ENCODE data around the gene ELMOD3.
"Not testable (repeated sequence)": the region's sequence is repeated elsewhere in the genome, so short reads cannot be mapped to it uniquely, and the experiment has no call there.

Gene ELMOD3

DNA sequence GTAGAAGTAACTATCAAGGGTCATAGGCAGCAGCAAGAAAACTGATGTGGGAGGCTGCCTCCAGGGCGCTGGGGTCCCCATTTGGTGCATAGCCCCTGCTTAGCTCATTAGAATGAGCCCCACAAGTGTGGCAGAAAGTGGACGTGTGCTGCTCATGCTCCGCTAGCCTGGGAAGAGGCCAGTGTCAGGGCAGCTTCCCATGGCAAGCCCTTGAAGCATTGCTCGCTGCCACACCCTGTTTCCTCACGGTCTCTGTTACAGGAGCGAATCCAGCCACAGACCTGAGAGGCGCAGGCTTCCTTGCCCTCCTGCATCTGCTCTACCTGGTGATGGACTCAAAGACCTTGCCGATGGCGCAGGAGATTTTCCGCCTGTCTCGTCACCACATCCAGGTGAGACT, 22.5 kb downstream of the ELMOD3 start:
- no peak overlapping the region for H2AFZ ChIP-seq (ENCODE audit: low read length)
- H3K27me3 ChIP-seq (replicated peaks; ENCODE audit: insufficient read depth, low read length), result no peaks in the 10 kb centered on the region
- no peaks in the 10 kb centered on the region for H3K4me1 ChIP-seq (ENCODE audit: low read length)
- no peaks in the 10 kb centered on the region for H3K79me2 ChIP-seq (ENCODE audit: low read length)
- H3K4me3 ChIP-seq (ENCODE audit: low read length), result no peak overlapping the region
- H3K27ac ChIP-seq (ENCODE audit: low read length), result no peak overlapping the region
- no peaks in the 10 kb centered on the region for H3F3A ChIP-seq (ENCODE audit: insufficient read depth, low read length)
- H3K4me2 ChIP-seq (ENCODE audit: low read depth, low read length), result no peak overlapping the region
- no peaks in the 10 kb centered on the region for H3K9me2 ChIP-seq (replicated peaks; ENCODE audit: insufficient read depth, low read length)
- no peak for TF ChIP-seq EZH2 (optimal IDR thresholded peaks at IDR 0.05; ENCODE audit: low read depth, low read length)
- TF ChIP-seq EZH2phosphoT487 (IDR thresholded peaks at IDR 0.05; ENCODE audit: low read length), result no peak
- TF ChIP-seq, protein P1, sequence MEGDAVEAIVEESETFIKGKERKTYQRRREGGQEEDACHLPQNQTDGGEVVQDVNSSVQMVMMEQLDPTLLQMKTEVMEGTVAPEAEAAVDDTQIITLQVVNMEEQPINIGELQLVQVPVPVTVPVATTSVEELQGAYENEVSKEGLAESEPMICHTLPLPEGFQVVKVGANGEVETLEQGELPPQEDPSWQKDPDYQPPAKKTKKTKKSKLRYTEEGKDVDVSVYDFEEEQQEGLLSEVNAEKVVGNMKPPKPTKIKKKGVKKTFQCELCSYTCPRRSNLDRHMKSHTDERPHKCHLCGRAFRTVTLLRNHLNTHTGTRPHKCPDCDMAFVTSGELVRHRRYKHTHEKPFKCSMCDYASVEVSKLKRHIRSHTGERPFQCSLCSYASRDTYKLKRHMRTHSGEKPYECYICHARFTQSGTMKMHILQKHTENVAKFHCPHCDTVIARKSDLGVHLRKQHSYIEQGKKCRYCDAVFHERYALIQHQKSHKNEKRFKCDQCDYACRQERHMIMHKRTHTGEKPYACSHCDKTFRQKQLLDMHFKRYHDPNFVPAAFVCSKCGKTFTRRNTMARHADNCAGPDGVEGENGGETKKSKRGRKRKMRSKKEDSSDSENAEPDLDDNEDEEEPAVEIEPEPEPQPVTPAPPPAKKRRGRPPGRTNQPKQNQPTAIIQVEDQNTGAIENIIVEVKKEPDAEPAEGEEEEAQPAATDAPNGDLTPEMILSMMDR (IDR thresholded peaks at IDR 0.05; ENCODE audit: low read length), result no peak
- no peaks in the 10 kb centered on the region for H3K36me3 ChIP-seq (replicated peaks; ENCODE audit: insufficient read depth, low read length)
- no peaks in the 10 kb centered on the region for H3K9me3 ChIP-seq (replicated peaks; ENCODE audit: insufficient read depth, low read length)
- no peak for DNase-seq
- no peaks in the 10 kb centered on the region for H4K20me1 ChIP-seq (ENCODE audit: insufficient read depth, low read length)
- H3K9ac ChIP-seq (ENCODE audit: low read length), result no peak overlapping the region

DNA sequence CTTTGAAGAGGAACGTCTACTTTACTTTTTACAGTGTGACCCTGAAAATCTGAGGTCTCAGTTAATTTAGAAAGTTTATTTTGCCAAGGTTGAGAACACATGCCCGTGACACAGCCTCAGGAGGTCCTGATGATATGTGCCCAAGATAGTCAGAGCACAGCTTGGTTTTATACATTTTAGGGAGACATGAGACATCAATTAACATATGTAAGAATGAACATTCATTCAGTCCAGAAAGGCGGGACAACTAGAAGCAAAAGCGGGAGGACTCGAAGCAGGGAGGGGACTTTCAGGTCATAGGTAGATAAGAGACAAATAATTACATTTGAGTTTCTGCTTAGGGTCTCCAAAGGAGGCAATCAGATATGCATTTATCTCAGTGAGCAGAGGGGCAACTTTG, 23.7 kb downstream of the ELMOD3 start:
- Histone ChIP-seq H3K79me2 (ENCODE audit: low read length) (no peaks in the 10 kb centered on the region), H3F3A (ENCODE audit: insufficient read depth, low read length) (no peaks in the 10 kb centered on the region), H3K27ac (ENCODE audit: low read length) (no peak overlapping the region), H3K4me1 (ENCODE audit: low read length) (no peaks in the 10 kb centered on the region), H3K9me2 (replicated peaks; ENCODE audit: insufficient read depth, low read length) (no peaks in the 10 kb centered on the region), H3K27me3 (replicated peaks; ENCODE audit: insufficient read depth, low read length) (no peaks in the 10 kb centered on the region), H3K36me3 (replicated peaks; ENCODE audit: insufficient read depth, low read length) (no peaks in the 10 kb centered on the region), H3K4me2 (ENCODE audit: low read depth, low read length) (no peak overlapping the region), H3K4me3 (ENCODE audit: low read length) (no peak overlapping the region), H2AFZ (ENCODE audit: low read length) (no peak overlapping the region), H3K9me3 (replicated peaks; ENCODE audit: insufficient read depth, low read length) (no peaks in the 10 kb centered on the region), H3K9ac (ENCODE audit: low read length) (no peak overlapping the region), H4K20me1 (ENCODE audit: insufficient read depth, low read length) (no peaks in the 10 kb centered on the region)
- no peak for DNase-seq
- TF ChIP-seq EZH2 (optimal IDR thresholded peaks at IDR 0.05; ENCODE audit: low read depth, low read length) (no peak), EZH2phosphoT487 (IDR thresholded peaks at IDR 0.05; ENCODE audit: low read length) (no peak)
- TF ChIP-seq, protein P1 (IDR thresholded peaks at IDR 0.05; ENCODE audit: low read length), result no peak

DNA sequence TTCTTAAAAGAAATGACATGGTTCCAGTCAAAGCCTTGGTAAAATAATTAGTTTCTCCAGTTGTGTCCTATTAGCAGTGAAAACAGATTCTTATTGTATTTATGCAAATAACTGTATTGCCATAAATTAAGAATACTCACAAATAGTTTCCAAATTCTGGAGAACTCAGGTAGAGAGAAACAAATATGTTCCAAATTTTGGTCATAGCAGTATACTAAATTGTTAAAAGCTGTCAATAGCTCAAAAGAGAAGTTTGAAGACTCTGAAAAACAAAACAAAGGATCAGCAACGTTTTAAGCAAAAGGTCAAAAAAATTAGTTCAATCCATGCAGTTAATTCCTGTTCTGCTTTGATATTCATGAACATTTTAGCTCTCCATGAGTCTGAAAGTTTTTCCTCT, 25.5 kb downstream of the ELMOD3 start:
- TF ChIP-seq EZH2phosphoT487 (IDR thresholded peaks at IDR 0.05; ENCODE audit: low read length) (no peak), EZH2 (optimal IDR thresholded peaks at IDR 0.05; ENCODE audit: low read depth, low read length) (no peak)
- TF ChIP-seq, protein P1 (IDR thresholded peaks at IDR 0.05; ENCODE audit: low read length), result no peak
- H3K4me3 ChIP-seq (ENCODE audit: low read length), result no peak overlapping the region
- no peaks in the 10 kb centered on the region for H3K9me2 ChIP-seq (replicated peaks; ENCODE audit: insufficient read depth, low read length)
- no peak overlapping the region for H3K4me2 ChIP-seq (ENCODE audit: low read depth, low read length)
- H4K20me1 ChIP-seq (ENCODE audit: insufficient read depth, low read length), result no peaks in the 10 kb centered on the region
- no peaks in the 10 kb centered on the region for H3K79me2 ChIP-seq (ENCODE audit: low read length)
- H3K4me1 ChIP-seq (ENCODE audit: low read length), result no peaks in the 10 kb centered on the region
- no peaks in the 10 kb centered on the region for H3F3A ChIP-seq (ENCODE audit: insufficient read depth, low read length)
- H3K27me3 ChIP-seq (replicated peaks; ENCODE audit: insufficient read depth, low read length), result no peaks in the 10 kb centered on the region
- no peak for DNase-seq
- no peaks in the 10 kb centered on the region for H3K9me3 ChIP-seq (replicated peaks; ENCODE audit: insufficient read depth, low read length)
- H3K36me3 ChIP-seq (replicated peaks; ENCODE audit: insufficient read depth, low read length), result no peaks in the 10 kb centered on the region
- no peak overlapping the region for H3K9ac ChIP-seq (ENCODE audit: low read length)
- H2AFZ ChIP-seq (ENCODE audit: low read length), result no peak overlapping the region
- no peak overlapping the region for H3K27ac ChIP-seq (ENCODE audit: low read length)

DNA sequence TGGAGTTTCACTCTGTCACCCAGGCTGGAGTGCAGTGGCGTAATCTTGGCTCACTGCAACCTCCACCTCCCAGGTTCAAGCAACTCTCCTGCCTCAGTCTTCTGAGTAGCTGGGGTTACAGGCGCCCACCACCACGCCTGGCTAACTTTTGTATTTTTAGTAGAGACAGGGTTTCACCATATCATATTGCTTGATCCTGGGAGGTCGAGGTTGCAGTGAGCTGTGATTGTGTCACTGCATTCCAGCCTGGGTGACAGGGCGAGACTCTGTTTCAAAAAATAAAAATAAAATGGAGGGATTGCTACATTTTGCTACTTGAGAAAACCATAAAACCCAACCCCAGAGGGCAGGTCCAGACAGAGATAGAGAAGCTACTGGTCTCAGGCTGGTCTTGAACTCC, 28.6 kb downstream of the ELMOD3 start:
- H3F3A ChIP-seq (ENCODE audit: insufficient read depth, low read length); H3K27ac ChIP-seq (ENCODE audit: low read length); H3K4me2 ChIP-seq (ENCODE audit: low read depth, low read length); H3K9me3 ChIP-seq (replicated peaks; ENCODE audit: insufficient read depth, low read length); H3K79me2 ChIP-seq (ENCODE audit: low read length); H3K9ac ChIP-seq (ENCODE audit: low read length); H3K9me2 ChIP-seq (replicated peaks; ENCODE audit: insufficient read depth, low read length); H3K4me1 ChIP-seq (ENCODE audit: low read length); H3K4me3 ChIP-seq (ENCODE audit: low read length); H2AFZ ChIP-seq (ENCODE audit: low read length); DNase-seq; H4K20me1 ChIP-seq (ENCODE audit: insufficient read depth, low read length); H3K27me3 ChIP-seq (replicated peaks; ENCODE audit: insufficient read depth, low read length); H3K36me3 ChIP-seq (replicated peaks; ENCODE audit: insufficient read depth, low read length): not testable (repeated sequence)
